ENCODE data around the gene DRC7. TPM values are rescaled to one million over a fixed set of nuclear protein-coding genes. Genes with fewer than 3 reads are reported as not detected.

The DRC7 gene
- total RNA-seq, 4 donors from 2014 or later = 0.22 to 2.1 TPM; not detected in 2

GRCh38 chr16:57749856-57750452, 55.3 kb downstream of the DRC7 start:
- Histone ChIP-seq H3K4me1 (peaks cover 0 to 9% (median 0%) of the 10 kb centered on the region in 4 donors), H3K27me3 (no peaks in the 10 kb centered on the region), H3K9me3 (no peaks in the 10 kb centered on the region), H3K27ac (no peak overlapping the region), H3K36me3 (peaks cover 0 to 79% (median 0%) of the 10 kb centered on the region in 3 donors), H3K4me3 (no peak overlapping the region)
- TF ChIP-seq EP300 (IDR thresholded peaks at IDR 0.05) (no peak), CTCF (IDR thresholded peaks at IDR 0.05) (no peak), POLR2A (IDR thresholded peaks at IDR 0.05) (no peak)
- 79 to 84% methylated on average over 5 of the region's 5 CpGs for WGBS, 2 donors
- no peak for DNase-seq (ENCODE audit: low spot score in 2 of 2)

- DNase-seq (ENCODE audit: low spot score in 2 of 2) = no peak
- Histone ChIP-seq H3K4me3 (no peak overlapping the region), H3K27ac (no peak overlapping the region), H3K4me1 (peaks cover 0 to 9% (median 0%) of the 10 kb centered on the region in 4 donors), H3K9me3 (no peaks in the 10 kb centered on the region), H3K36me3 (peaks cover 0 to 79% (median 0%) of the 10 kb centered on the region in 3 donors), H3K27me3 (no peaks in the 10 kb centered on the region)
- 91 to 93% methylated on average over 23 to 24 of the region's 24 CpGs for WGBS, 2 donors
- TF ChIP-seq CTCF (IDR thresholded peaks at IDR 0.05) (no peak), EP300 (IDR thresholded peaks at IDR 0.05) (no peak), POLR2A (IDR thresholded peaks at IDR 0.05) (no peak)
These were observed 56.4 kb downstream of the DRC7 start for GRCh38 chr16:57750796-57751538.

GRCh38 chr16:57751539-57752202, 57.1 kb downstream of the DRC7 start:
- 88 to 91% methylated on average over 21 to 22 of the region's 26 CpGs for WGBS, 2 donors
- no peak overlapping the region for H3K4me3 ChIP-seq
- no peak overlapping the region for H3K27ac ChIP-seq
- H3K4me1 ChIP-seq = peaks cover 0 to 14% (median 0%) of the 10 kb centered on the region in 4 donors
- no peaks in the 10 kb centered on the region for H3K27me3 ChIP-seq
- no peak for DNase-seq (ENCODE audit: low spot score in 2 of 2)
- no peak for TF ChIP-seq EP300 (IDR thresholded peaks at IDR 0.05)
- no peak for TF ChIP-seq CTCF (IDR thresholded peaks at IDR 0.05)
- peaks cover 0 to 79% (median 0%) of the 10 kb centered on the region in 3 donors for H3K36me3 ChIP-seq
- H3K9me3 ChIP-seq = no peaks in the 10 kb centered on the region

GRCh38 chr16:57752203-57752580, 57.6 kb downstream of the DRC7 start:
- Histone ChIP-seq H3K4me3 (no peak overlapping the region), H3K27ac (no peak overlapping the region), H3K36me3 (peaks cover 0 to 75% (median 0%) of the 10 kb centered on the region in 3 donors), H3K9me3 (no peaks in the 10 kb centered on the region), H3K4me1 (peaks cover 0 to 19% (median 0%) of the 10 kb centered on the region in 4 donors), H3K27me3 (no peaks in the 10 kb centered on the region)
- TF ChIP-seq EP300 (IDR thresholded peaks at IDR 0.05) (no peak), CTCF (IDR thresholded peaks at IDR 0.05) (no peak), POLR2A (IDR thresholded peaks at IDR 0.05) (no peak)
- no peak for DNase-seq (ENCODE audit: low spot score in 2 of 2)
- 83 to 93% methylated on average over 3 to 6 of the region's 6 CpGs for WGBS, 2 donors
